SH-SY5Y (cell line): ENCODE measurements around the gene CTNNA1.

Experiments
- GATA2 ChIP-seq: IDR thresholded peaks from 2 replicates; pipeline ENCODE4 v1.6.1; 2011; ENCODE audit warnings: mild to moderate bottlenecking, low read depth, low read length
- GATA3 ChIP-seq: IDR thresholded peaks from 2 replicates; pipeline ENCODE4 v1.6.1; 2011; ENCODE audit warnings: low read depth, mild to moderate bottlenecking, low read length, moderate library complexity

DNA sequence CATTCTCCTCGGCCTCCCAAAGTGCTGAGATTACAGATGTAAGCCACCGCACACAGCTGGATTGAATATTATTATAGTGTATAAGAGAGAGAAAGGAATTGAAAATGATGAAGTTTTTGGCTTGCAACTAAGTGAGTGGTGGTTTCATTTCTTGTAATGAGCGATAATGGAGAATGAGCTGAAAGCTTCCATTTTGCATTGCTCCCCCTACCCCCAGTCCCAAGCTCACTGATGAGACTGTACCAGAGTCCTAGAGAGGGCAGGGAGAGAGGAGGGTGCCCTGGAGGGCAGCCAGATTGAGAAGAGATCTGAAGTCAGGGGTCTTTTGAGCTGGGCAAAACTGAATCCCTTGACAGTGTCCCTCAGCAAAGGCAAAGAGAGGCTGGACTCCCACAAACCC lies 38.5 kb upstream of the CTNNA1 start:
- TF ChIP-seq GATA2 (no peak), GATA3 (no peak)
